Neutrophil (primary cell): ENCODE results near the gene GALNTL6.

Experiments used
- H3K27ac ChIP-seq: fragments of 200-600 bp; sonication (generic); 2 replicates; pipeline ENCODE4 v1.5.1; 2016; ENCODE audit warnings: mild to moderate bottlenecking, moderate library complexity
- H3K27me3 ChIP-seq: fragments of 200-600 bp; sonication (generic); 2 replicates; pipeline ENCODE4 v1.6.0; 2016; ENCODE audit warnings: mild to moderate bottlenecking
- H3K36me3 ChIP-seq: fragments of 200-600 bp; sonication (generic); 2 replicates; pipeline ENCODE4 v1.5.1; 2017
- H3K4me1 ChIP-seq, 2 experiments: fragments of 200-600 bp in 1 of 2; sonication (generic) in 1 of 2; 1 replicate in 1 of 2; 2 replicates in 1 of 2; pipeline versions ENCODE4 v1.5.1 to v1.6.1; 2013 to 2016; ENCODE audit warnings: low read depth in 1 of 2, low read length in 1 of 2, mild to moderate bottlenecking in 1 of 2, moderate library complexity in 1 of 2; ENCODE audit not compliant: control insufficient read depth in 1 of 2, insufficient read depth in 1 of 2
- H3K4me3 ChIP-seq, 2 experiments: fragments of 200-600 bp in 1 of 2; sonication (generic) in 1 of 2; 1 replicate in 1 of 2; 2 replicates in 1 of 2; pipeline ENCODE4 v1.5.1; 2013 to 2016; ENCODE audit warnings: low read depth in 1 of 2, low read length in 1 of 2, mild to moderate bottlenecking in 1 of 2, moderate library complexity in 1 of 2
- H3K9me3 ChIP-seq: fragments of 200-600 bp; sonication (generic); 2 replicates; pipeline ENCODE4 v1.5.1; 2016
- CTCF ChIP-seq: fragments of 200-600 bp; sonication (generic); IDR thresholded peaks from 2 replicates; pipeline ENCODE4 v1.5.1; 2016; ENCODE audit warnings: antibody characterized with exemption

Gene GALNTL6

GRCh38 chr4:172674811-172675210, 861.6 kb downstream of the GALNTL6 start:
- Histone ChIP-seq H3K27me3 (no peaks in the 10 kb centered on the region), H3K36me3 (no peaks in the 10 kb centered on the region), H3K4me1 (no peaks in the 10 kb centered on the region), H3K27ac (no peak overlapping the region), H3K9me3 (no peaks in the 10 kb centered on the region), H3K4me3 (no peak overlapping the region)
- TF ChIP-seq CTCF = no peak

GRCh38 chr4:172675232-172675631, 862.0 kb downstream of the GALNTL6 start:
- Histone ChIP-seq H3K36me3 (no peaks in the 10 kb centered on the region), H3K27ac (no peak overlapping the region), H3K27me3 (no peaks in the 10 kb centered on the region), H3K4me3 (no peak overlapping the region), H3K4me1 (no peaks in the 10 kb centered on the region), H3K9me3 (no peaks in the 10 kb centered on the region)
- TF ChIP-seq CTCF = no peak

GRCh38 chr4:172680691-172681090, 867.5 kb downstream of the GALNTL6 start:
- Histone ChIP-seq H3K4me1 (no peaks in the 10 kb centered on the region), H3K27me3 (no peaks in the 10 kb centered on the region), H3K36me3 (no peaks in the 10 kb centered on the region), H3K4me3 (no peak overlapping the region), H3K9me3 (no peaks in the 10 kb centered on the region), H3K27ac (no peak overlapping the region)
- no peak for TF ChIP-seq CTCF

GRCh38 chr4:172683021-172683420, 869.8 kb downstream of the GALNTL6 start:
- no peaks in the 10 kb centered on the region for H3K9me3 ChIP-seq
- TF ChIP-seq CTCF = no peak
- no peaks in the 10 kb centered on the region for H3K27me3 ChIP-seq
- no peak overlapping the region for H3K27ac ChIP-seq
- no peaks in the 10 kb centered on the region for H3K36me3 ChIP-seq
- H3K4me1 ChIP-seq = no peaks in the 10 kb centered on the region
- H3K4me3 ChIP-seq = no peak overlapping the region

GRCh38 chr4:172686021-172686420, 872.8 kb downstream of the GALNTL6 start:
- Histone ChIP-seq H3K9me3 (no peaks in the 10 kb centered on the region), H3K4me3 (no peak overlapping the region), H3K36me3 (no peaks in the 10 kb centered on the region), H3K27me3 (no peaks in the 10 kb centered on the region), H3K27ac (no peak overlapping the region), H3K4me1 (no peaks in the 10 kb centered on the region)
- TF ChIP-seq CTCF = no peak

GRCh38 chr4:172688534-172688933, 875.3 kb downstream of the GALNTL6 start:
- no peak overlapping the region for H3K27ac ChIP-seq
- no peaks in the 10 kb centered on the region for H3K9me3 ChIP-seq
- H3K4me1 ChIP-seq = no peaks in the 10 kb centered on the region
- no peak for TF ChIP-seq CTCF
- no peaks in the 10 kb centered on the region for H3K36me3 ChIP-seq
- H3K27me3 ChIP-seq = no peaks in the 10 kb centered on the region
- H3K4me3 ChIP-seq = no peak overlapping the region
